ENCODE data around the gene LRRC39. TPM values are rescaled to one million over a fixed set of nuclear protein-coding genes. Genes with fewer than 3 reads are reported as not detected.

The LRRC39 gene
- total RNA-seq, 2 donors from 2014 or later = 0.40 TPM; not detected in 1

- no peak for ATAC-seq
- intact Hi-C loops (cut with DNase I, micrococcal nuclease) = no loop called here
- DNase-seq = no peak
These were observed 77.9 kb downstream of the LRRC39 start for GRCh38 chr1:100100202-100100601.

Other genes starting within 250 kb of the LRRC39 start
- 100 to 1,000 TPM; 180 to 192 TPM for gene SLC35A3, start 208.3 kb downstream of the LRRC39 start, total RNA-seq
- gene SASS6, start 45.3 kb downstream of the LRRC39 start, total RNA-seq = 1 to 10 TPM; 2.7 to 3.8 TPM
- gene TRMT13, start 45.1 kb downstream of the LRRC39 start, total RNA-seq = 10 to 100 TPM in 1 of 2 donors, 1 to 10 TPM in 1; 8.9 to 11.5 TPM
- gene DBT, start 71.6 kb upstream of the LRRC39 start, total RNA-seq = 10 to 100 TPM; 13.8 to 14.5 TPM
- 10 to 100 TPM; 37.1 to 40.5 TPM for gene RTCA, start 88.0 kb upstream of the LRRC39 start, total RNA-seq
- 10 to 100 TPM; 19.1 to 23.9 TPM for gene CDC14A, start 174.2 kb upstream of the LRRC39 start, total RNA-seq

Measured in left colon (tissue), 2 donors.